HG03175 (cell line): Measurements from ENCODE around the gene B4GALNT4.
"Not testable (repeated sequence)": the region's sequence is repeated elsewhere in the genome, so short reads cannot be mapped to it uniquely, and the experiment has no call there.

Source experiments
- ATAC-seq: cut with Tn5 transposase; IDR thresholded peaks from one replicate; pipeline ENCODE4 v1.9.1; 2021; ENCODE audit warnings: mild to moderate bottlenecking, moderate library complexity; ENCODE audit not compliant: unreplicated experiment

B4GALNT4 gene

GRCh38 chr11:405954-406795 lies 36.9 kb downstream of the B4GALNT4 start:
- ATAC-seq: no peak

- ATAC-seq: peak; percentile 79
These were observed 37.7 kb downstream of the B4GALNT4 start for GRCh38 chr11:406796-407650.

GRCh38 chr11:407651-408123 lies 38.4 kb downstream of the B4GALNT4 start:
- ATAC-seq: no peak

GRCh38 chr11:408154-409007 lies 39.1 kb downstream of the B4GALNT4 start:
- ATAC-seq: no peak

- no peak for ATAC-seq
These were observed 39.8 kb downstream of the B4GALNT4 start for GRCh38 chr11:409008-409599.

- no peak for ATAC-seq
These were observed 40.5 kb downstream of the B4GALNT4 start for GRCh38 chr11:409600-410483.

GRCh38 chr11:410711-411110 lies 41.4 kb downstream of the B4GALNT4 start:
- ATAC-seq: not testable (repeated sequence)

GRCh38 chr11:411520-411919 lies 42.2 kb downstream of the B4GALNT4 start:
- not testable (repeated sequence) for ATAC-seq

- no peak for ATAC-seq
These were observed 43.4 kb downstream of the B4GALNT4 start for GRCh38 chr11:412641-413119.

- ATAC-seq: no peak
These were observed 44.1 kb downstream of the B4GALNT4 start for GRCh38 chr11:413120-414081.

- ATAC-seq: no peak
These were observed 45.1 kb downstream of the B4GALNT4 start for GRCh38 chr11:414318-414857.

GRCh38 chr11:415640-416041 lies 46.3 kb downstream of the B4GALNT4 start:
- no peak for ATAC-seq

- ATAC-seq: no peak
These were observed 46.9 kb downstream of the B4GALNT4 start for GRCh38 chr11:416051-416756.

- ATAC-seq: no peak
These were observed 47.7 kb downstream of the B4GALNT4 start for GRCh38 chr11:416757-417621.

GRCh38 chr11:417652-418342 lies 48.5 kb downstream of the B4GALNT4 start:
- no peak for ATAC-seq
